ENCODE data around the gene ALDH1L1.

GRCh38 chr3:126087552-126088175, 92.7 kb downstream of the ALDH1L1 start:
- TF ChIP-seq CSRNP3 (CRISPR knock-in tag; IDR thresholded peaks at IDR 0.05) (no peak), PATZ1 (CRISPR knock-in tag; IDR thresholded peaks at IDR 0.05; ENCODE audit: borderline replicate concordance) (no peak), ZFP3 (CRISPR knock-in tag; IDR thresholded peaks at IDR 0.05) (no peak), RARB (CRISPR knock-in tag; IDR thresholded peaks at IDR 0.05) (no peak), ZNF8 (CRISPR knock-in tag; IDR thresholded peaks at IDR 0.05) (no peak), TSHZ2 (CRISPR knock-in tag; IDR thresholded peaks at IDR 0.05) (no peak)

All from SK-N-SH treated with all-trans-retinoic acid at 6 μM for 48 hours (cell line).